Measurements from ENCODE around the gene EIF1AX.
"Not testable (repeated sequence)": the region's sequence is repeated elsewhere in the genome, so short reads cannot be mapped to it uniquely, and the experiment has no call there.

EIF1AX gene, protein sequence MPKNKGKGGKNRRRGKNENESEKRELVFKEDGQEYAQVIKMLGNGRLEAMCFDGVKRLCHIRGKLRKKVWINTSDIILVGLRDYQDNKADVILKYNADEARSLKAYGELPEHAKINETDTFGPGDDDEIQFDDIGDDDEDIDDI

DNA sequence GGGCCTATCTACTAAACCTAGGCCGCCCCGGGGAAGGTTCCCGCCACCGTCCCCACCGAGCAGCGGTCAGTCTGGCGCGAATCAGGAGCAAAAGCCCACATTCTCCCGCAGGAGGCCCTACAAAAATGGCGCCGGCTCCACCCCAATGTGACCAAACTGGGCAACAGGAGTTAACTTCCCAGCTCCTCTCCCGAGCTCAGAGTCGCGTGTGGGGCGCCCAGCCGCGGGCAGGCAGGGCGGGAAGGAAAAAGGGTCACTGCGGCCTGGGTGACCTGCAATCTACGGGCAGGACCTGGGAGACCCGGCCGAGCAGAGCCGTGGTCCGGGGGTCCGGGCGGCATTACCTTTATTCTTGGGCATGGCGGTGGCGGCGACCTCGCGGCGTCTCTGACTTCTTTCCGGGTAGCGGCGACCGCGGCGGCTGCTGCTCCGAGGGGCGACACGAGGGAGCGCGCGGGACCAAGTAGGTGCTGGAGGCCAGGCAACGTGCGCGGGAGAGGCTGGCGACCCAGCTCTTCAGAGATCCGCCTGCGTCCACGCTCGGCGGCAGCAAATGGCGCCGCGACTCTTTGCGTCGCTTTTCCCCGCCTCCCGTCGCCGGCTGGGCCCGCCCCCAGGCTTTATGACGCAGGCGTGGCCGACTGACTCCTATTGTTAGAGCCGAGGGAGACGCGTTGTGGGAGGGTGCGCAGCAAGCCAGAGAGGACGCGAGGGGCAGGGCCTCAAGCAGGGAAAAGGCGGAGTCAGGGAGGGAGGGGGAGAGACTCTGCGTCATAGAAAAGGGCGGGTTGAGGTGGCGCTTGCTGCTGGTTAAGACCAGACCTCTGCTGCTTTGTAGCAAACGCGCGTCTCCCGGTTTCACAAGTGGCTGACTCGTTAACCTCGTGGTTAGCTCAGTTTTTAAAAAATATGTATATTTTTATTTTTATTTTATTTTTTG lies at the start of gene EIF1AX:
Gene EIF1AX (minus strand): TSS at position 558 of the 940 bp plus-strand sequence. CDS start 198 bp downstream, at position 360.
- in situ Hi-C loops (cut with HindIII; ENCODE audit: low sequenced_read_pairs), result no loop called here

GRCh38 chrX:20189171-20189570 lies 47.5 kb upstream of the EIF1AX start:
- in situ Hi-C loops (cut with HindIII; ENCODE audit: low sequenced_read_pairs), result no loop called here

GRCh38 chrX:20181598-20182329 lies 40.1 kb upstream of the EIF1AX start:
- in situ Hi-C loops (cut with HindIII; ENCODE audit: low sequenced_read_pairs), result no loop called here

- in situ Hi-C loops (cut with HindIII; ENCODE audit: low sequenced_read_pairs), result no loop called here
Measured at GRCh38 chrX:20177093-20177492, 35.5 kb upstream of the EIF1AX start.

DNA sequence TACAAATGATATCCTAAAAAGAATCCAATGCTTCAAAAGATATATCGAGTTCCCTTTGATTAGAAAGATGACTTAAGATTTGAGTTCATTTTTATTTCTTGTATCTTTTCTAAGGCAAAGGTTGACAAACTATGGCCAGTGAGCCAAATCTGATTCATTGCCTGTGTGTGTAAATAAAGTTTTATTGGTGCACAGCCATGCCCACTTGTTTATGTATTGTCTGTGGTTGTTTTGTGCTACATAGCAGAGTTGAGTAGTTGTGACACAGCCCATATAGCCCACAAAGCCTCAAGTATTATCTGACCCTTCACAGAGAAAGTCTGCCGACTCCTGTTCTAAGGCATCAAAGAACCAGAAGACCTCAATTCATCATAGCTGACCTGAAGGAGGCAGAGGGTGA lies 32.2 kb upstream of the EIF1AX start:
- in situ Hi-C loops (cut with HindIII; ENCODE audit: low sequenced_read_pairs), result no loop called here

- in situ Hi-C loops (cut with HindIII; ENCODE audit: low sequenced_read_pairs), result no loop called here
Measured at GRCh38 chrX:20173313-20173712, 31.7 kb upstream of the EIF1AX start.

DNA sequence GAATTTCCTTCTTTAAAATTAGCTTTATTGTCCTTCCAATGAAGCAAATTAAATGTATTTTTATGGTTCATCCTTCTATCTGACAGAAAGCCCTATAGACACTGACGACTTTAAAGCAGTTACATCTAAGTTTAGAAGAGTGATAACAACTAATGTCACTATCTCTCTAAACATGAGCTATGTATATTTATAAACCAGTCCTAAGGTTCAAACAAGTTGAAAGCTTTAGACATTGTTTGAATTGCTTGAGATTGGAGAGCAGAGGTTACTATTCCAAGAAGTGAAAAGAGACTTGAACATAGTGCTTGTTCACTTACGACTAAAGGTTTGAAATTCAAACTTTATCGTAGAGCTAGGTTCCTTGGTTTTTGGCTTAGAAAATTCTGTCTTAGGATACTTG lies 30.2 kb upstream of the EIF1AX start:
- in situ Hi-C loops (cut with HindIII; ENCODE audit: low sequenced_read_pairs), result no loop called here

GRCh38 chrX:20162516-20162915 lies 20.9 kb upstream of the EIF1AX start:
- in situ Hi-C loops (cut with HindIII; ENCODE audit: low sequenced_read_pairs), result not testable (repeated sequence)

GRCh38 chrX:20159797-20160385 lies 18.3 kb upstream of the EIF1AX start:
- in situ Hi-C loops (cut with HindIII; ENCODE audit: low sequenced_read_pairs), result no loop called here

DNA sequence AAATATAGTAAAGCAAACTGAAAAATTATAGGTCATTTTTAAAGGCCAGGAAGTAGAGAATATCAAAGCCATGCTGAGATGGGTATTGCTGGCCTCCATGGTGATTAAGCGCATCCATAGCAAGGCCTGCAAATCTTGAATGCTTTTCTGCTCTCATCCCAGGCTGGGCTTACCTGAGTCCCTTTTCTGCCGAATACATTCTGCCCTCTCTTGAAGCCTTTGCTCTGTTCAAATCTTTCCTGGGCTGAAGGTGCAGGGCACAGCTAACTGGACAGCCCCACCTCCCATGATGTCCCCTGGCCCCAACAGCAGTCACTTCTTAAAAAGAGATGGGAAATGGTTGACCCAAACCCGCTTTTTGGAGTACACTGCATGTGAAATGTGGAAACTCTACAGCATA lies 10.1 kb upstream of the EIF1AX start:
- in situ Hi-C loops (cut with HindIII; ENCODE audit: low sequenced_read_pairs), result no loop called here

DNA sequence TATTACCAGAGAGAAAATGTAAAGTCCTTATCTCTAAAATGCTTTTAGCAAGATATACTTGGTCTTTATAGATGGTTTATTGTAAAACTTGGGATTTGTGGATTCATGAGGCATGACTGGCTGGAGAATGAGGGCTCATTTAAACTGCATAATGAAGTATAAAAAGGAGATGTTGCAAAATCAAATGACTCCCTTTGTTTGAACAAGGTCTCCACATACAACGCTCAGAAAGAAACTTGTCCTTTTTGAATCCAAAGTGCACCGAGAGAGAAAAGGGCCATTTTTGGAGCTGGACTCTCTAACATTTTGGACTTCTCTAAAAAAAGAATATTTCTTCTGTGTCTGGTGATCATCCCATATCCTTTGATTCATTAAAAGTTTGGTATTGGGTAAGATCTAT lies 7.7 kb upstream of the EIF1AX start:
- in situ Hi-C loops (cut with HindIII; ENCODE audit: low sequenced_read_pairs), result no loop called here

- in situ Hi-C loops (cut with HindIII; ENCODE audit: low sequenced_read_pairs), result no loop called here
Measured at GRCh38 chrX:20147561-20147960, 5.9 kb upstream of the EIF1AX start.

- in situ Hi-C loops (cut with HindIII; ENCODE audit: low sequenced_read_pairs), result no loop called here
Measured at GRCh38 chrX:20144491-20144890, 2.9 kb upstream of the EIF1AX start.

DNA sequence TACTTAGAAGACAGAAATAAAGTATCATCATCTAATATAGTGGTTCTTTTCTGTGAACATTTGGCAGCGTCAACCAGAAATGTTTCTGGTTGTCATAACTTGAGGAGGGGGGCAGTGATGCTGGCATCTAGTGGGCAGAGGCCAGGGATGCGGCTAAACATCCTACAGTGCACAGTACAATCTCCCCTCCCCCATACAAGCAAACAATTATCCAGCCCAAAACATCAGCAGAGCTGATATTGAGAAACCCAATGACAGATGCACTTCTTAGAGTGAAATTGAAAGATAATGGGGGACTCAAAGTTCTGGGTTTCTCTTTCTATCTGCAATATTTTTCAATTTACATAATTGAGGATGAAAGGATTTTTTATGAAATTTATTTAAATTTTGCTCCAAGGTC lies 1.9 kb upstream of the EIF1AX start:
- in situ Hi-C loops (cut with HindIII; ENCODE audit: low sequenced_read_pairs), result no loop called here

DNA sequence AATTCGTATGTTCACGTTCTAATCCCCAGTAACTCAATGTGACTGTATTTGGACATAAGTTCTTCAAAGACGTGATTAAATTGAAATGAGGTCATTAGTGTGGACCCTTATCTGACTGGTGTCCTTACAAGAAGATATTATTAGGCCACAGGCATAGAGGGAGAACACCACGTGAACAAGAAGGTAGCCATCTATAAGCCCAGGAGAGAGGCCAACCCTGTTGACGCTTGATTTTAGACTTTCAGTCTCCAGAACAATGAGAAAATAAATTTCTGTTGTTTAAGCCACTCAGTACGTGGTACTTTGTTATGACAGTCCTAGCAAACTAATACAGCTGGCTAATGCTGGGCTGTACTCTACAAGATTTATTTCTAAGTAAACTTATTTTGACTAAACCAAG lies 1.5 kb upstream of the EIF1AX start:
- in situ Hi-C loops (cut with HindIII; ENCODE audit: low sequenced_read_pairs), result no loop called here

- in situ Hi-C loops (cut with HindIII; ENCODE audit: low sequenced_read_pairs), result no loop called here
Measured at GRCh38 chrX:20140420-20140819, 1.2 kb downstream of the EIF1AX start.

DNA sequence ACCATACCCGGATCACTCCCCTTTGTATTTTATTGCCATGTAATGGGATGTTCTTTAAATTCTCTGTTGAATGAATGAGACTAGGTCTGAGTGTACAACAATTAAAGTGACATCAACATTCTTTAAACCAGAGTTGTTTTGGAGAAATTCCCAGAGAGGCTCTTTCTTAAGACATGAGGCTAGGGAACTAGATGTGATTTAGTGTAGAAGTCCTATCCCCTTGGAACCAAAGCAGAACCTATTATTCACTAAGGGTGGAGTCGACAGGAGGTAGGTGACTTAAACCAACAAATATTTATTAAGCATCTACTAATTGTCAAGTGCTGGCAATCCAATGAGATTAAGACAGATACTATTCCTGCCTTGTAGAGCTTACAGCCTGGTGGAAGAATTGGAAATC lies 1.7 kb downstream of the EIF1AX start:
- in situ Hi-C loops (cut with HindIII; ENCODE audit: low sequenced_read_pairs), result no loop called here

- in situ Hi-C loops (cut with HindIII; ENCODE audit: low sequenced_read_pairs), result no loop called here
Measured at GRCh38 chrX:20135944-20136343, 5.7 kb downstream of the EIF1AX start.

DNA sequence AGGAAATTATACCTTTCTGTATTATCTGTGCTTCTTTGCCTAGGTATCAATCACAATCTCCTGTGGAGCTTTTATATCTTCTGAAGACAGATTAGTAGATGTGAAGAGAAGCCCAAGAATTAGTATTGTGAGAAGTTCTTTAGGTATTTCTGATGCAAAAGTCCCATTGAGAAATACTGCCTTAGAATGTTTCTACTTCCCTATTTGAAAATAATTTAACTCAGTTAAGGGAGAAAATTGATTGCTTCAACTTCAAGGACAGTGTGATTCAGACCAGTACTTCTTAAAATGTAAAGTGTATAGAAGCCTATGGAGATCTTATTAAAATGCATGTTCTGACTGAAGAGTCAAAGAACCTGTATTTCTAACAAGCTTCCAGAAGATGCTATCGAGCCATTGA lies 9.0 kb downstream of the EIF1AX start:
- in situ Hi-C loops (cut with HindIII; ENCODE audit: low sequenced_read_pairs), result no loop called here

DNA sequence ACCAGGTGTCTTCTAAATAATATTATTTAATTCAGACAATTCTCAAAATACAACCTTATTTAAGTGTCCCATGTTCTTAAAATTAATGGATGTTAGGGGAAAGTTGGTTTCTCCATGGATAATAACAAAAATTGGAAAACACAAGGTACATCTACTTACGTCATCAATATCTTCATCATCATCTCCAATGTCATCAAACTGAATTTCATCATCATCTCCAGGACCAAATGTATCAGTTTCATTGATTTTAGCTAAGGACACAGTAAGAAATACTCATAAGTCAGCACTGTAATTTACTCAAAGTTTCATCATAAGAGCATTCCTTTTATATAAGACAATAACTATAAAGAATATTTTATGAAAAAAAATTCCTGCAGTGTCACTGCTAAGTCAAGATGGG lies 11.3 kb downstream of the EIF1AX start:
- in situ Hi-C loops (cut with HindIII; ENCODE audit: low sequenced_read_pairs), result no loop called here

- in situ Hi-C loops (cut with HindIII; ENCODE audit: low sequenced_read_pairs), result no loop called here
Measured at GRCh38 chrX:20129547-20129946, 12.1 kb downstream of the EIF1AX start.

Data from DLD1 (cell line).